DOHH2 (cell line): Measurements from ENCODE around the gene KCNMA1.

Source experiments
- H3F3A ChIP-seq: fragments of 200-600 bp; sonication (generic), shearing (Covaris generic); 2 replicates; pipeline ENCODE4 v1.6.0; 2016; ENCODE audit warnings: antibody characterized with exemption, mild to moderate bottlenecking; ENCODE audit not compliant: control insufficient read depth, insufficient read depth
- H3K27ac ChIP-seq: fragments of 200-600 bp; sonication (generic); 2 replicates; pipeline ENCODE4 v1.5.1; 2014; ENCODE audit warnings: low read depth, mild to moderate bottlenecking, low read length, moderate library complexity
- H3K27me3 ChIP-seq: fragments of 200-600 bp; sonication (generic); 2 replicates; pipeline ENCODE4 v1.6.1; 2014; ENCODE audit warnings: mild to moderate bottlenecking, low read length, mixed read lengths; ENCODE audit not compliant: control insufficient read depth
- H3K36me3 ChIP-seq: fragments of 200-600 bp; sonication (generic); 2 replicates; pipeline ENCODE4 v1.6.1; 2014; ENCODE audit warnings: mild to moderate bottlenecking, low read length, moderate library complexity, mixed read lengths; ENCODE audit not compliant: control insufficient read depth
- H3K4me1 ChIP-seq: fragments of 200-600 bp; sonication (generic); 2 replicates; pipeline ENCODE4 v1.6.1; 2014; ENCODE audit warnings: mild to moderate bottlenecking, low read length, mixed read lengths; ENCODE audit not compliant: control insufficient read depth
- H3K4me2 ChIP-seq: fragments of 200-600 bp; sonication (generic); 2 replicates; pipeline ENCODE4 v1.6.0; 2014; ENCODE audit warnings: mild to moderate bottlenecking, low read length, moderate library complexity
- H3K4me3 ChIP-seq: fragments of 200-600 bp; sonication (generic); 2 replicates; pipeline ENCODE4 v1.5.1; 2014; ENCODE audit warnings: mild to moderate bottlenecking, low read length, mixed read lengths
- H3K79me2 ChIP-seq: fragments of 200-600 bp; sonication (generic); 2 replicates; pipeline ENCODE4 v1.6.1; 2014; ENCODE audit warnings: mild to moderate bottlenecking, low read length, mixed read lengths; ENCODE audit not compliant: control insufficient read depth
- H3K9me2 ChIP-seq: fragments of 200-600 bp; sonication (generic); replicated peaks from 2 replicates; pipeline ENCODE4 v1.6.1; 2014; ENCODE audit warnings: mild to moderate bottlenecking, low read length, mixed read lengths; ENCODE audit not compliant: control insufficient read depth
- H3K9me3 ChIP-seq: fragments of 200-600 bp; sonication (generic); 2 replicates; pipeline ENCODE4 v1.6.1; 2014; ENCODE audit warnings: antibody characterized with exemption, low read length, mixed read lengths; ENCODE audit not compliant: control insufficient read depth, insufficient read depth
- H4K20me1 ChIP-seq: fragments of 200-600 bp; sonication (generic); 2 replicates; pipeline ENCODE4 v1.6.0; 2014; ENCODE audit warnings: low read depth, mild to moderate bottlenecking, antibody characterized with exemption, low read length, moderate library complexity; ENCODE audit not compliant: control insufficient read depth, insufficient read depth
- CTCF ChIP-seq: fragments of 200-600 bp; sonication (generic); IDR thresholded peaks from one replicate; pipeline ENCODE4 v1.5.1; 2014; ENCODE audit warnings: antibody characterized with exemption, mild to moderate bottlenecking, low read depth, low read length; ENCODE audit not compliant: poor library complexity, severe bottlenecking
- EZH2phosphoT487 ChIP-seq: fragments of 200-600 bp; sonication (generic); IDR thresholded peaks from 2 replicates; pipeline ENCODE4 v1.6.1; 2017; ENCODE audit warnings: borderline replicate concordance, mild to moderate bottlenecking, antibody characterized with exemption, low read length, moderate library complexity, mixed read lengths

KCNMA1 gene

GRCh38 chr10:77015360-77015759, 622.2 kb downstream of the KCNMA1 start:
- no peak overlapping the region for H3K4me2 ChIP-seq
- H3K27me3 ChIP-seq: no peaks in the 10 kb centered on the region
- no peak overlapping the region for H3K27ac ChIP-seq
- no peak overlapping the region for H3K4me3 ChIP-seq
- no peaks in the 10 kb centered on the region for H3K36me3 ChIP-seq
- TF ChIP-seq EZH2phosphoT487: no peak
- no peak for TF ChIP-seq CTCF
- no peaks in the 10 kb centered on the region for H4K20me1 ChIP-seq
- H3F3A ChIP-seq: no peaks in the 10 kb centered on the region
- H3K4me1 ChIP-seq: no peaks in the 10 kb centered on the region
- H3K9me2 ChIP-seq: no peaks in the 10 kb centered on the region
- no peaks in the 10 kb centered on the region for H3K79me2 ChIP-seq
- no peaks in the 10 kb centered on the region for H3K9me3 ChIP-seq

- H3K9me3 ChIP-seq: no peaks in the 10 kb centered on the region
- no peaks in the 10 kb centered on the region for H3K79me2 ChIP-seq
- H3K36me3 ChIP-seq: no peaks in the 10 kb centered on the region
- H3K9me2 ChIP-seq: no peaks in the 10 kb centered on the region
- H4K20me1 ChIP-seq: no peaks in the 10 kb centered on the region
- H3F3A ChIP-seq: no peaks in the 10 kb centered on the region
- H3K27me3 ChIP-seq: no peaks in the 10 kb centered on the region
- no peak overlapping the region for H3K4me3 ChIP-seq
- no peak for TF ChIP-seq EZH2phosphoT487
- TF ChIP-seq CTCF: no peak
- H3K4me2 ChIP-seq: no peak overlapping the region
- no peaks in the 10 kb centered on the region for H3K4me1 ChIP-seq
- no peak overlapping the region for H3K27ac ChIP-seq
Measured at GRCh38 chr10:77012812-77013500, 624.7 kb downstream of the KCNMA1 start.

GRCh38 chr10:77011874-77012811, 625.5 kb downstream of the KCNMA1 start:
- TF ChIP-seq EZH2phosphoT487: no peak
- no peak for TF ChIP-seq CTCF
- no peaks in the 10 kb centered on the region for H3K9me2 ChIP-seq
- H3K4me1 ChIP-seq: no peaks in the 10 kb centered on the region

More at GRCh38 chr10:77011874-77012811, 625.5 kb downstream of the KCNMA1 start:
- Histone ChIP-seq H3K27me3 (no peaks in the 10 kb centered on the region), H3K9me3 (no peaks in the 10 kb centered on the region), H3K4me3 (no peak overlapping the region), H3K27ac (no peak overlapping the region), H4K20me1 (no peaks in the 10 kb centered on the region), H3K79me2 (no peaks in the 10 kb centered on the region), H3K4me2 (no peak overlapping the region), H3K36me3 (no peaks in the 10 kb centered on the region), H3F3A (no peaks in the 10 kb centered on the region)
